Epithelial cell of proximal tubule (primary cell): ENCODE data around the gene ABHD14A. TPM values are rescaled to one million over a fixed set of nuclear protein-coding genes. Genes with fewer than 3 reads are reported as not detected.
A peak's percentile ranks its signal among the peaks of the same experiment; 100 is the strongest.

ENCODE experiments used
- DNase-seq: peaks from one replicate; pipeline ENCODE4 v3.0.0-alpha.2; 2011; ENCODE audit warnings: low read depth
- H3K4me3 ChIP-seq: 2 replicates; pipeline ENCODE4 v1.5.1; 2011; ENCODE audit warnings: low read depth, mild to moderate bottlenecking, low read length
- CTCF ChIP-seq: conservative IDR thresholded peaks from 2 replicates; pipeline ENCODE4 v1.5.1; 2012; ENCODE audit warnings: low read depth, mild to moderate bottlenecking, low read length
- total RNA-seq: library from RNA; depleted of rRNA; stranded (reverse); fragments of >200 nt; gene quantifications from 2 replicates; pipeline ENCODE4 v1.2.3, GENCODE V29; 2015

The ABHD14A gene
- total RNA-seq, 1 donor from 2014 or later: 13.8 TPM

GRCh38 chr3:52002748-52003147 is 27.9 kb downstream of the ABHD14A start:
- DNase-seq: no peak
- TF ChIP-seq CTCF: no peak
- H3K4me3 ChIP-seq: no peak overlapping the region

DNA sequence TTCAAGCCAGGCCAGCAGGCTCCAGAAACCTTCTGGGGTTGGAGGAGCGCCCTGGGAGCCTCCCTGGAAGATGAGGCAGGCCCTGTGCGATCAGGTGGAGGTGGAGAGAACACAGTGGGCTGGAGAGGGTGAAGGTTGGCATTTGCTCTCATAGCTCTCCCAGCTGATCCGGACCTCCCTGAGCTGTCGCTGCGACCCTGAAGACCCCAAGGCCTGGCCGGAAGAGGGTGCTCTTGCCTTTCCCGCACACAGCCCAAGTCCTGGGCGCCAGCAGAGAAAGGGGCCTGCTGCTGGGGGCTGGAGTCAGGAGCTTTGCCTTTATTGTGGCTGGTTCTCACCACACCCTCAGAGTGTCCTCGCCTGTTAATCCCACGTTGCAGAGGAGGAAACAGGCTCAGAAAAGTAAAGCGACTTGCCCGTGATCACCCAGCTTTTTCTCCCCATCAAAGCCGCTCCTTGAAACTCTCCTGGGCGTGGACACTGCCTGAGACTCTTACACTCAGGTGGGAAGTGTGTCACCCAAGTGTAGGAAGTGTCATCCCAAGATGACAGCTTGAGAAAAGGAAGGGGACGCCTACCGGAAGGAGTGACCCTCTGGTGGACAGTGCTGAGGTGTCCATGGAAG is 29.4 kb downstream of the ABHD14A start:
- no peak for DNase-seq
- TF ChIP-seq CTCF: peak; percentile 49
- H3K4me3 ChIP-seq: no peak overlapping the region

DNA sequence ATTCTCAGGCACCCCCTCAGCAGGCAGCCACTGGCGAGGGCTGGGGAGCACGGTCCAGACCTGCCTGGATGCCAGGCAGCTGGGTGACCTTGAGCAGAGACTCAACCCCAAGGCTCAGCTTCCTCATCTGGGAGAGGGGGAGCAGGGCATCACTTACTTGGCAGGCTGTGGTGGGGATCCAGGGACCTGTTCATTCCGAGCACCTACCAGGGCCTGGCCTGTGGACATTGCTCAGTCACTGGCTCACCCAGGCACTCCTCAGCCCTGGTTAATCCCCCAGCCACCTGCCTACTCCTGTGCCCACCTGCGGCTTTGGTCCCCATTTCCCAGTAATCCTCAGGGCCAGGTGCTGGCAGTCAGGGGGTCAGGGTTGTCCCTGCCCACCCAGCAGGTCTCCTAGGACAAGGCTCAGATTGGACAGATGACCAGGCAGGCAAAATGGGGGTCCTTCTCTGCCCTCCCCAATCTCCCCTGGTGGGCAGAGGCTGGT is 30.1 kb downstream of the ABHD14A start:
- H3K4me3 ChIP-seq: no peak overlapping the region
- no peak for TF ChIP-seq CTCF
- DNase-seq: no peak

DNA sequence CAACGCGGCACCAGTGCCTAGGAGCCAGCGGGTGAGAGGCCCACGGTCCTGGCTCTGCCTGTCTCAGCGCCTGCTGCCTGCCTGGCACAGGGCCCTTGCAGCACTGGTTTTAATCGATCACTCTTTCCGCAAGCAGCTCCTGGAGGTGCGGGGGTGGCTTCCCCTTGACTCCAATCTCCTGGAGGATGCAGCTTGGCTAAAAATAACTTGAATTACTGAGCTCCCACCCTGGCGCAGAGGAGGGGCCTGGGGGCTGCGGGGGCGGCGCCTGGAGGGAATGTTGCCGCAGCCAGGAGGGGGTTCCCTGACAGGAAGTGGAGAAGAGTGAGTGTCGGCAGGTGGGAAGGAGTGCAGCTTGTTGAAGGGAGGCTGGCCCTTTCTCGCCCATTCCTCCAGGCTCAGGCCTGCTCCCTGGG is 30.7 kb downstream of the ABHD14A start:
- DNase-seq: no peak
- no peak for TF ChIP-seq CTCF
- H3K4me3 ChIP-seq: no peak overlapping the region

DNA sequence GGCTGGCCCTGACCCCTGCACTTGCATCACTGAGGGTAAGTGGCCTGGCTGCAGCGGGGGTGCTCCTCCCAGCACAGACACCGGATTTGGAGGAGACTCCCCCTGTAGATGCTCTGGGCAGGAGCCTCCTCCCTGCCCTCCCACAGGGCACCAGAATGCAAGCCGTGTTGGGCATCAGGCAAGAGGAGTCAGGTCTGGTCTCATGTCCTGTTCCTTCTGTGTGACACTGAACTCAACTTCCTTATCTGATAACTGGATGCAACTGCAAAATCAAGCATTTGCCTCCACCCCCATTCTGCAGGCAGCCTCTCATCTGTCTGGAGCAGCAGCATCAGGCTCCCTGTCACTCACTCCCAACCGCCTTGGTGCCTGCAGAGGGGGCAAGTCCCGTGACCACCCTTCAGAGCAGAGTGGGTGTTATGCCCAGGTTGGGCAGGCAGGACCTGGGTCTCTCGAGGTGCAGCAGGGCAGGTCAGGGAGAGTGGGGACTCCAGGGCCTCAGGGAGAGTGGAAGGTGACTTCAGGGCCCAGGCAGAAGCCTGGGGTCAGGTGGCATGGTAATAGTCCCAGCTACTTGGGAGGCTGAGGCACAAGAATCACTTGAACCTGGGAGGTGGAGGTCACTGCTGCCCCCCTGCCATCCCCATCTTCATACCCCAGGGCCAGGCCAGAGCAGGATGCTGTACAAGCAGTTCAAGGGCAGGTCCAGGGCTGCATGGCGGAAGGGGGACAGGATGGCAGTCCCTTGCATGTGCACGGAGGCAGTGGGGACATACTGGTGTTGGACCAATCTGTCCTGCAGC is 31.4 kb downstream of the ABHD14A start:
- no peak overlapping the region for H3K4me3 ChIP-seq
- TF ChIP-seq CTCF: no peak
- DNase-seq: no peak

GRCh38 chr3:52006820-52007133 is 31.9 kb downstream of the ABHD14A start:
- no peak for TF ChIP-seq CTCF
- no peak for DNase-seq
- H3K4me3 ChIP-seq: no peak overlapping the region

GRCh38 chr3:52007291-52007690 is 32.4 kb downstream of the ABHD14A start:
- DNase-seq: no peak
- no peak for TF ChIP-seq CTCF
- no peak overlapping the region for H3K4me3 ChIP-seq
